Nephron (organoid): ENCODE data around the gene VDAC2.
A peak's percentile ranks its signal among the peaks of the same experiment; 100 is the strongest.
"Not testable (repeated sequence)": the region's sequence is repeated elsewhere in the genome, so short reads cannot be mapped to it uniquely, and the experiment has no call there.

ENCODE experiments used
- H3K27ac Mint-ChIP-seq, 3 experiments: 2 replicates each; pipeline ENCODE4 v1.8.0; 2020; ENCODE audit warnings: mixed read lengths in 3 of 3, mild to moderate bottlenecking in 2 of 3, moderate library complexity in 1 of 3
- H3K27me3 Mint-ChIP-seq: 2 replicates; pipeline ENCODE4 v1.8.0; 2021; ENCODE audit warnings: low read depth, mild to moderate bottlenecking, moderate library complexity, mixed read lengths
- H3K36me3 Mint-ChIP-seq: 2 replicates; pipeline ENCODE4 v1.8.0; 2020; ENCODE audit warnings: low read depth, mixed read lengths
- H3K4me1 Mint-ChIP-seq: 2 replicates; pipeline ENCODE4 v1.8.0; 2020; ENCODE audit warnings: mixed read lengths
- H3K4me3 Mint-ChIP-seq, 3 experiments: 2 replicates each; pipeline ENCODE4 v1.8.0; 2020; ENCODE audit warnings: mild to moderate bottlenecking in 3 of 3, mixed read lengths in 3 of 3, moderate library complexity in 2 of 3
- H3K9me3 Mint-ChIP-seq: 2 replicates; pipeline ENCODE4 v1.8.0; 2020; ENCODE audit warnings: mixed read lengths
- CTCF ChIP-seq, 3 experiments: fragments of 200-600 bp; sonication (generic); IDR thresholded peaks; one replicate each; pipeline ENCODE4 v1.5.0; 2021; ENCODE audit warnings: antibody characterized with exemption in 3 of 3; ENCODE audit not compliant: unreplicated experiment in 3 of 3

Gene VDAC2

GRCh38 chr10:75186310-75186709, 24.3 kb upstream of the VDAC2 start:
- Mint-ChIP-seq H3K4me3 (no peak overlapping the region), H3K27me3 (no peaks in the 10 kb centered on the region), H3K9me3 (no peaks in the 10 kb centered on the region), H3K4me1 (no peaks in the 10 kb centered on the region), H3K36me3 (peaks cover 11% of the 10 kb centered on the region), H3K27ac (no peak overlapping the region)
- no peak for TF ChIP-seq CTCF (IDR thresholded peaks at IDR 0.05; ENCODE audit: unreplicated experiment in 3 of 3)

GRCh38 chr10:75187961-75188426, 22.6 kb upstream of the VDAC2 start:
- H3K9me3 Mint-ChIP-seq: no peaks in the 10 kb centered on the region
- H3K27ac Mint-ChIP-seq: no peak overlapping the region
- H3K4me3 Mint-ChIP-seq: no peak overlapping the region
- H3K27me3 Mint-ChIP-seq: no peaks in the 10 kb centered on the region
- peaks cover 4% of the 10 kb centered on the region for H3K4me1 Mint-ChIP-seq
- TF ChIP-seq CTCF (IDR thresholded peaks at IDR 0.05; ENCODE audit: unreplicated experiment in 3 of 3): peak; percentile 40 to 57 (median 43)
- H3K36me3 Mint-ChIP-seq: peaks cover 4% of the 10 kb centered on the region

GRCh38 chr10:75188522-75188921, 22.1 kb upstream of the VDAC2 start:
- not testable (repeated sequence) for H3K4me1 Mint-ChIP-seq, H3K4me3 Mint-ChIP-seq, H3K9me3 Mint-ChIP-seq, H3K27ac Mint-ChIP-seq, H3K36me3 Mint-ChIP-seq, H3K27me3 Mint-ChIP-seq

- H3K36me3 Mint-ChIP-seq: peaks cover 11% of the 10 kb centered on the region
- no peak for TF ChIP-seq CTCF (IDR thresholded peaks at IDR 0.05; ENCODE audit: unreplicated experiment in 3 of 3)
These were observed 21.1 kb upstream of the VDAC2 start for GRCh38 chr10:75189266-75190096.

GRCh38 chr10:75191821-75192568, 18.6 kb upstream of the VDAC2 start:
- Mint-ChIP-seq H3K27me3 (no peaks in the 10 kb centered on the region), H3K4me3 (no peak overlapping the region), H3K9me3 (no peaks in the 10 kb centered on the region), H3K4me1 (peaks cover 4% of the 10 kb centered on the region), H3K36me3 (peaks cover 13% of the 10 kb centered on the region), H3K27ac (no peak overlapping the region)
- no peak for TF ChIP-seq CTCF (IDR thresholded peaks at IDR 0.05; ENCODE audit: unreplicated experiment in 3 of 3)

More at GRCh38 chr10:75189266-75190096, 21.1 kb upstream of the VDAC2 start:
- H3K27me3 Mint-ChIP-seq: no peaks in the 10 kb centered on the region
- H3K4me3 Mint-ChIP-seq: no peak overlapping the region
- no peaks in the 10 kb centered on the region for H3K9me3 Mint-ChIP-seq
- H3K4me1 Mint-ChIP-seq: peaks cover 4% of the 10 kb centered on the region
- no peak overlapping the region for H3K27ac Mint-ChIP-seq

GRCh38 chr10:75194625-75195024, 16.0 kb upstream of the VDAC2 start:
- peaks cover 13% of the 10 kb centered on the region for H3K36me3 Mint-ChIP-seq
- not testable (repeated sequence) for H3K27ac Mint-ChIP-seq, H3K4me3 Mint-ChIP-seq, H3K27me3 Mint-ChIP-seq, H3K9me3 Mint-ChIP-seq, H3K4me1 Mint-ChIP-seq
